ENCODE results near the gene PFKP.

PFKP gene

DNA sequence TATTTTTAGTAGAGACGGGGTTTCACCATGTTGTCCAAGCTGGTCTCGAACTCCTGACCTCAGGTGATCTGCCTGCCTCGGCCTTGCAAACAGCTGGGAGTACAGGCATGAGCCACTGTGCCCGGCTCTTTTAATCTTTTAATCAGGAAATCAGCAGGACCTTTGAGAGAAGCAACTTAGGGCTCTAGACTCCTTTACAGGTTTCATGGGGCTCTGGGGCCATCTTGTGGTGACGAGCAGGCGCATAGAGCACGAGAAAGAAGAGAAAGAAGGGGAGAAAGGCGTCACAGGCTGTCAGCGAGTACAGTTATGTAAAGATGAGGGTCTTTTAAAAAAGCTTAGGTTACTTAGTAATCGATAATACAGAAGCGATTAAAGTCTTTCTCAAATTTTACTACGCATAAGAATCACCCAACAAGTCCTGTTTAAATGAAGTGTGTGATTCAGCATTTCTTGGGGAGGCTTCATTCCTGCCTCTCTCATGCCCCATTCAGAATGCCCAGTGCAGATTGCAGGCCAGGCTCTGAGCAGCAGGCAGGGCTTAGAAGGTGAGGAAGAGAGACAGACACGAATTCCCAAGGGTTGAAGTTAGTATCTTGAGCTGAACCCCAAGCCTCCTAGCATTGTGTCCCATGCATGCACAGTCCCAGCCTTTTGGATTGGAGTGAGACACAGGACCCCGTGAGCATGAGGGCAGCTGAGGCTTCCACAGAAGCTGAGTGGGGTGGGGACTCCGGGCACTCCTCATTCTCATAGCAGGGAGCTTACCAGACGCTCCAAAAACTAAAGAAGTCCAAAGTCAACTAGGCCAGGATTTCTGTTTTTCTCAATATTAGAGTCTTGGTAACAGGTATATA, 23.6 kb upstream of the PFKP start:
- Histone ChIP-seq H3K27ac (replicated peaks) (no peak overlapping the region), H3K4me3 (replicated peaks; ENCODE audit: insufficient read depth, low read length) (no peak overlapping the region), H3K27me3 (ENCODE audit: insufficient read depth, poor library complexity, severe bottlenecking) (no peaks in the 10 kb centered on the region)
- TF ChIP-seq POLR2AphosphoS5 (IDR thresholded peaks at IDR 0.05; ENCODE audit: low read depth), result no peak
- TF ChIP-seq, protein P1, sequence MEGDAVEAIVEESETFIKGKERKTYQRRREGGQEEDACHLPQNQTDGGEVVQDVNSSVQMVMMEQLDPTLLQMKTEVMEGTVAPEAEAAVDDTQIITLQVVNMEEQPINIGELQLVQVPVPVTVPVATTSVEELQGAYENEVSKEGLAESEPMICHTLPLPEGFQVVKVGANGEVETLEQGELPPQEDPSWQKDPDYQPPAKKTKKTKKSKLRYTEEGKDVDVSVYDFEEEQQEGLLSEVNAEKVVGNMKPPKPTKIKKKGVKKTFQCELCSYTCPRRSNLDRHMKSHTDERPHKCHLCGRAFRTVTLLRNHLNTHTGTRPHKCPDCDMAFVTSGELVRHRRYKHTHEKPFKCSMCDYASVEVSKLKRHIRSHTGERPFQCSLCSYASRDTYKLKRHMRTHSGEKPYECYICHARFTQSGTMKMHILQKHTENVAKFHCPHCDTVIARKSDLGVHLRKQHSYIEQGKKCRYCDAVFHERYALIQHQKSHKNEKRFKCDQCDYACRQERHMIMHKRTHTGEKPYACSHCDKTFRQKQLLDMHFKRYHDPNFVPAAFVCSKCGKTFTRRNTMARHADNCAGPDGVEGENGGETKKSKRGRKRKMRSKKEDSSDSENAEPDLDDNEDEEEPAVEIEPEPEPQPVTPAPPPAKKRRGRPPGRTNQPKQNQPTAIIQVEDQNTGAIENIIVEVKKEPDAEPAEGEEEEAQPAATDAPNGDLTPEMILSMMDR (IDR thresholded peaks at IDR 0.05; ENCODE audit: insufficient read depth, low read length), result peak; percentile 21
- peak; percentile 23 to 52 for DNase-seq (ENCODE audit: low read depth in 1 of 2, low spot score in 1 of 2)

DNA sequence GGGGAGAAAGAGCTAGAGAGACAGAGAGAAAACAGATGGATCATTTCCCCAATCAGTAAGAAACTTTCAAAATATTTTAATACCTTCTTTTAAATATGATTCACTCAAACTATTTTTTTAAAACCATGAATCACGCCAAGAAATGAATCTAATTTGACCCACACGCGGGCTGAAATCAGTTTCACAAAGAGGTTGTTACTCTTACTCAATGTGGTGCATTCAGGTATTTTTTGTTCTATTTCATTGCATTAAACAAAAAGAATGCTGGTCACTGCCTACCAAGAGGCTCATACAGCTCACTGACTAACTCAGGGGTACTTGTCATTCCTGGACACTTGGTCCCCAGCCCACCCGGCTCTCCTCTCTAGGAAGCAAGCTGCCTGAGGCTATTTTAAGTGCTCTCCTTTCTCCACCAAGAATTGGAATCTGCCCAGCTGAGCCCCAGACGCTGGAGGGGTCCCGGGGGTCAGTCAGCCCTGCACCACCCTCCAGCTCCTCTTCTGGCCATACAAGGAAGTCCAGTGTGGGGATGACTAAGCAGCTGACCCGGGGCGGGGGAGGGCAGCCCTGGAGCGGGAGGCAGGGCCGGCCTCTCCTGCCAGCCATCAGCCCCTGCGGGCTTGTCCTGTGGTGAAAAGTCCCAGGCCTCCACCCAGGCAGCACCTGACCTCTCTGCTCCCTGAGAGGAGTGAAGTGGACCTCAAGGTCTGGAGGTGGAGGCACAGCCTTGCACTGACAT, 21.7 kb upstream of the PFKP start:
- H3K27me3 ChIP-seq (ENCODE audit: insufficient read depth, poor library complexity, severe bottlenecking), result no peaks in the 10 kb centered on the region
- no peak overlapping the region for H3K4me3 ChIP-seq (replicated peaks; ENCODE audit: insufficient read depth, low read length)
- no peak overlapping the region for H3K27ac ChIP-seq (replicated peaks)
- TF ChIP-seq SPI1 (IDR thresholded peaks at IDR 0.05; ENCODE audit: borderline replicate concordance, low read depth), result no peak
- no peak for DNase-seq (ENCODE audit: low read depth in 1 of 2, low spot score in 1 of 2)

DNA sequence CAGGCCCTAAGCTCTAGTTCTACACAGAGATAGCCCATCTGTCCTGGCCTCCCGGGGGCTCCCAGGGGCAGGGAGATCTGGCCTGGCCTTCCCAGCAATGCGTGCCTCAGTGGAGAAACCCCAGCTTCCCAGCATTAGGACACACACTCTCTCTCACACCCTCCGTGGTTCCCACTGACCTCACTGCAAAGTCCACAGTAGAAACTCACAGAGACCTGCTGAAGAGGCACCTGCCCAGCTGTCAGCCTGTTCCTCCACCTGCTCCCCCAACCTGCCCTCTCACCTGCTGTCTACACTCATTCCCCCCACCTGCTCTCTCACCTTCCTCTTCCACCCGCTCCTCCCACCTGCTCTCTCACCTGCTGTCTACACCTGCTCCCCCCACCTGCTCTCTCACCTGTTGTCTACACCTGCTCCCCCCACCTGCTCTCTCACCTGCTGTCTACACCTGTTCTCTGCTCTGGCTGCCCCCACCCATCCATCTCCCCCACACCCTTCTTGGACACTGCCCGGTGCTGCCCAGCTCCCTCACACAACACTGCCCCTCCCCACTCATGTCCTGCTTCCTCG, 21.1 kb upstream of the PFKP start:
- Histone ChIP-seq H3K27ac (replicated peaks) (no peak overlapping the region), H3K4me3 (replicated peaks; ENCODE audit: insufficient read depth, low read length) (no peak overlapping the region), H3K27me3 (ENCODE audit: insufficient read depth, poor library complexity, severe bottlenecking) (no peaks in the 10 kb centered on the region)
- TF ChIP-seq GABPA (IDR thresholded peaks at IDR 0.05; ENCODE audit: low read depth) (no peak), SPI1 (IDR thresholded peaks at IDR 0.05; ENCODE audit: borderline replicate concordance, low read depth) (no peak), POLR2AphosphoS5 (IDR thresholded peaks at IDR 0.05; ENCODE audit: low read depth) (no peak)
- TF ChIP-seq, protein P1 (IDR thresholded peaks at IDR 0.05; ENCODE audit: insufficient read depth, low read length), result no peak
- TF ChIP-seq, protein P2, sequence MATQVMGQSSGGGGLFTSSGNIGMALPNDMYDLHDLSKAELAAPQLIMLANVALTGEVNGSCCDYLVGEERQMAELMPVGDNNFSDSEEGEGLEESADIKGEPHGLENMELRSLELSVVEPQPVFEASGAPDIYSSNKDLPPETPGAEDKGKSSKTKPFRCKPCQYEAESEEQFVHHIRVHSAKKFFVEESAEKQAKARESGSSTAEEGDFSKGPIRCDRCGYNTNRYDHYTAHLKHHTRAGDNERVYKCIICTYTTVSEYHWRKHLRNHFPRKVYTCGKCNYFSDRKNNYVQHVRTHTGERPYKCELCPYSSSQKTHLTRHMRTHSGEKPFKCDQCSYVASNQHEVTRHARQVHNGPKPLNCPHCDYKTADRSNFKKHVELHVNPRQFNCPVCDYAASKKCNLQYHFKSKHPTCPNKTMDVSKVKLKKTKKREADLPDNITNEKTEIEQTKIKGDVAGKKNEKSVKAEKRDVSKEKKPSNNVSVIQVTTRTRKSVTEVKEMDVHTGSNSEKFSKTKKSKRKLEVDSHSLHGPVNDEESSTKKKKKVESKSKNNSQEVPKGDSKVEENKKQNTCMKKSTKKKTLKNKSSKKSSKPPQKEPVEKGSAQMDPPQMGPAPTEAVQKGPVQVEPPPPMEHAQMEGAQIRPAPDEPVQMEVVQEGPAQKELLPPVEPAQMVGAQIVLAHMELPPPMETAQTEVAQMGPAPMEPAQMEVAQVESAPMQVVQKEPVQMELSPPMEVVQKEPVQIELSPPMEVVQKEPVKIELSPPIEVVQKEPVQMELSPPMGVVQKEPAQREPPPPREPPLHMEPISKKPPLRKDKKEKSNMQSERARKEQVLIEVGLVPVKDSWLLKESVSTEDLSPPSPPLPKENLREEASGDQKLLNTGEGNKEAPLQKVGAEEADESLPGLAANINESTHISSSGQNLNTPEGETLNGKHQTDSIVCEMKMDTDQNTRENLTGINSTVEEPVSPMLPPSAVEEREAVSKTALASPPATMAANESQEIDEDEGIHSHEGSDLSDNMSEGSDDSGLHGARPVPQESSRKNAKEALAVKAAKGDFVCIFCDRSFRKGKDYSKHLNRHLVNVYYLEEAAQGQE (IDR thresholded peaks at IDR 0.05; ENCODE audit: insufficient replicate concordance, low read depth), result no peak
- DNase-seq (ENCODE audit: low read depth in 1 of 2, low spot score in 1 of 2), result no peak

DNA sequence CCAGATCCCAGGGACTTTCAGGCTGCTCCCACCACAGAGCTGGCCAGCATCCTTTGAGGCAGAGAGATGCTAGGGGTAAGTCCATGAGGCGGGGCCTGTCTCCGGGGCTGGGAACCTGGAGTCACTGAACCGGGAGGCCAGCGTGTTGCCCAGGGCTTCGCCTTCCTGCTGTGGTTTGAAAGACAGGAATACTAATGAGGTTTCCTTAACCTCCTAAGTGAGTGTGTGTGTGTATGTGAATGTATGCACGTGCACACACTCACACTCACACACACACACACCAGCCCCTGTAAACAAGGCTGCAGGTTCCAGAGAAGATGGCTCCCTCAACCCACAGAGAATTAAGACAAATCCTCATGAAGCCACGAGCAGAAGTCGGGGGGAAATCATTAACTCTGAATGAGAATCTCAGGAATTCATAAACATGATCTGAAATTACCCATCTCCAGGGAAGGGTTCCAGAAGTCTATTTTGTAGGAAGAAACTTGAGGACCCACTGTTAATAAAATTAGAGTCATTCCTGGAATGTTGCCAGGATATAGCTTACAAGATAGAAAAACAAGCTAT, 20.3 kb upstream of the PFKP start:
- Histone ChIP-seq H3K27me3 (ENCODE audit: insufficient read depth, poor library complexity, severe bottlenecking) (no peaks in the 10 kb centered on the region), H3K4me3 (replicated peaks; ENCODE audit: insufficient read depth, low read length) (no peak overlapping the region), H3K27ac (replicated peaks) (no peak overlapping the region)
- no peak for TF ChIP-seq SPI1 (IDR thresholded peaks at IDR 0.05; ENCODE audit: borderline replicate concordance, low read depth)
- TF ChIP-seq GABPA (IDR thresholded peaks at IDR 0.05; ENCODE audit: low read depth), result no peak
- no peak for TF ChIP-seq POLR2AphosphoS5 (IDR thresholded peaks at IDR 0.05; ENCODE audit: low read depth)
- TF ChIP-seq, protein P1 (IDR thresholded peaks at IDR 0.05; ENCODE audit: insufficient read depth, low read length), result no peak
- no peak for DNase-seq (ENCODE audit: low read depth in 1 of 2, low spot score in 1 of 2)

Data from HL-60 (cell line).